ENCODE results near the gene CSTF1.

GRCh38 chr20:56347628-56348304, 44.7 kb upstream of the CSTF1 start:
- TF ChIP-seq CTCF (IDR thresholded peaks at IDR 0.05) (no peak), POLR2AphosphoS5 (IDR thresholded peaks at IDR 0.05) (no peak), POLR2A (IDR thresholded peaks at IDR 0.05) (no peak)

Data from prostate gland (tissue), 2 donors.